Activated CD8-positive, alpha-beta memory T cell treated with anti-CD3 and anti-CD28 coated beads, Interleukin-2, amount 50 U/mL, for 48 hours (primary cell): ENCODE results near the gene KIAA1958.
"Not testable (repeated sequence)": the region's sequence is repeated elsewhere in the genome, so short reads cannot be mapped to it uniquely, and the experiment has no call there.

Experiments used
- DNase-seq: peaks from one replicate; pipeline ENCODE4 v3.0.0-alpha.2; 2020

KIAA1958 gene

GRCh38 chr9:112556497-112557442 lies 70.1 kb downstream of the KIAA1958 start:
- no peak for DNase-seq

GRCh38 chr9:112558476-112558875 lies 71.8 kb downstream of the KIAA1958 start:
- no peak for DNase-seq

GRCh38 chr9:112558978-112559377 lies 72.4 kb downstream of the KIAA1958 start:
- no peak for DNase-seq

- no peak for DNase-seq
Observed at GRCh38 chr9:112559629-112560413, 73.2 kb downstream of the KIAA1958 start.

- no peak for DNase-seq
Observed at GRCh38 chr9:112562235-112562958, 75.8 kb downstream of the KIAA1958 start.

GRCh38 chr9:112569186-112569585 lies 82.6 kb downstream of the KIAA1958 start:
- DNase-seq: no peak

- DNase-seq: no peak
Observed at GRCh38 chr9:112570671-112571167, 84.1 kb downstream of the KIAA1958 start.

- DNase-seq: no peak
Observed at GRCh38 chr9:112571624-112572355, 85.2 kb downstream of the KIAA1958 start.

- no peak for DNase-seq
Observed at GRCh38 chr9:112572416-112572815, 85.8 kb downstream of the KIAA1958 start.

GRCh38 chr9:112574008-112574407 lies 87.4 kb downstream of the KIAA1958 start:
- DNase-seq: no peak

GRCh38 chr9:112575107-112575506 lies 88.5 kb downstream of the KIAA1958 start:
- no peak for DNase-seq

GRCh38 chr9:112581469-112582176 lies 95.0 kb downstream of the KIAA1958 start:
- no peak for DNase-seq

GRCh38 chr9:112582371-112583262 lies 96.0 kb downstream of the KIAA1958 start:
- no peak for DNase-seq

GRCh38 chr9:112586599-112587155 lies 100.0 kb downstream of the KIAA1958 start:
- DNase-seq: no peak

GRCh38 chr9:112591875-112592274 lies 105.2 kb downstream of the KIAA1958 start:
- DNase-seq: not testable (repeated sequence)

- no peak for DNase-seq
Observed at GRCh38 chr9:112599732-112600131, 113.1 kb downstream of the KIAA1958 start.

GRCh38 chr9:112601636-112602035 lies 115.0 kb downstream of the KIAA1958 start:
- DNase-seq: no peak

- DNase-seq: no peak
Observed at GRCh38 chr9:112604790-112605189, 118.2 kb downstream of the KIAA1958 start.

GRCh38 chr9:112605518-112605917 lies 118.9 kb downstream of the KIAA1958 start:
- DNase-seq: no peak
